Activated gamma-delta T cell (primary cell): ENCODE measurements around the gene CNNM3.

ENCODE experiments used
- DNase-seq: peaks from one replicate; lab custom pipeline; 2025; lab: John Stamatoyannopoulos, UW

The CNNM3 gene

DNA sequence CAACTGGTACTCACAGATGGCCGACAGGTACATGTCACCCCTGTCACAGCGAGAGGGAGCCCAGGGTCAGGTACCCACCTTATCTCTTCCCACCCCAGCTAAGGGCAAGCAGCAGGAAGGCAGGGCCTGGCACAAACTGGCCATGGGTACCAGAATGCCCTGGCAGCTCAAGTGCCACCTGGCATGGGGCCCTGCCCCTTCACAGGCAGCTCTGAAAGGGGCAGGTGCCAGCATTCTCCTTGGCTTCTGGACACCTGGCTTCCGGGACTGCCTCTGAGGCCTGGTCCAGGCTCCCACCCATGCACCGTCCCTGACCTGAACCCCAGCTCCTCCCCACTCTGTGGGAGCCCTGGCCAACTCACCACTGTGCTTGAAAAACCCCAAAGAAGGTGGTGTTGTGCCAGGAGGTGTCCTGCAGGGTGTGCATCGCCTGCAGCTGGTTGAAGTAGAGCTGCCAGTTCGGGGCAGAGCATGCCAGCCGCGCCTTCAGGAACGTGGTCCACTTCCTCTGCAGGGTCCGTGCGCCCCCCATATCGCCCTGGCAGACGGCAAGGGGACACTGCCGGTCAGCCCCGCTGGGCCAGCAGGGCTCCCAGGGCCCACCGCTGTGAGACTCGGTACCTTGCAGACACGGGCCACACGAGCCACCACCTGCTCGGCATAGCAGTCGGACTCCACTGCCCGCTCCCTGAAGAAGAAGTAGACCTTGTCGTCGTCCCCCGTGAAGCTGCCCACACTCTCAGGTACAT lies 48.4 kb downstream of the CNNM3 start:
- DNase-seq, result no peak

GRCh38 chr2:96865654-96866053 lies 49.6 kb downstream of the CNNM3 start:
- no peak for DNase-seq

DNA sequence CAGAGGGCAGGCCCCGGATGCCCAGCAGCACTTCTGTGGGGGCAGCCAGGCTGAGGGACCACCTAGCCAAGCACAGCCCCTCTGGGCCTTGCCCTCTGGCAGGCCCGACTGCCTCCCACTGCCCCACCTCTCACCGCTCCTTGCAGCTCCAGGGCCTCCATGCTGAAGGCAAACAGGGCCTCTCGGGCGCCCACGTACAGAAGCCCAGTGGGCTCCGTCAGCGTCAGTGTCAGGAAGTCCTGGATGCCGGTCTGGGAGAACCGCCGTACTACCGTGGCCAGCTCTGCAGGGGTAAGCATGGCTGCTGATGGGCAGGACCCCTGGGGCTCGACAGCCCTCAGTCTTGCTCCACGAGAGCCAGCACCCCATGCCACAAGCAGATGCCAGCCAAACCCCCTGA lies 50.1 kb downstream of the CNNM3 start:
- DNase-seq, result no peak

DNA sequence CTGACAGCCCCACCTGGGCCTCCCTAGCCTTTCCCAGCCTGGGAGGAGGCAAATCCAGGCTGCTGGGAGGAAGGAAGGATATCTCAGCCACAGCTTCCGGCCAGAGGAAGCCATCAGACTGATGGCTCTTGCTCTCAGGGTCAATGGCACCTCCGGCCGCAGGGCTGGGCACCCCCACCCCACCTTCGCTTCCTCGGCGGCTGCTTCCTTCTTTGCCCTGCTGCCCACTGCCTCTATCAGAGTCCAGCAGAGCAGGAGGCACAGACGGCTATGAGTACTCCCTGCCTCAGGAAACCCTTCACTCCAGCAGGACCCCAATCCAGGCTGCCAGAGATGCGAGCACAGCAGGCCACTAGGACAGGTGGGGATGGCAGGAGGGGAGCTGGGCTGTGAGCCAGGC lies 50.5 kb downstream of the CNNM3 start:
- DNase-seq, result no peak

DNA sequence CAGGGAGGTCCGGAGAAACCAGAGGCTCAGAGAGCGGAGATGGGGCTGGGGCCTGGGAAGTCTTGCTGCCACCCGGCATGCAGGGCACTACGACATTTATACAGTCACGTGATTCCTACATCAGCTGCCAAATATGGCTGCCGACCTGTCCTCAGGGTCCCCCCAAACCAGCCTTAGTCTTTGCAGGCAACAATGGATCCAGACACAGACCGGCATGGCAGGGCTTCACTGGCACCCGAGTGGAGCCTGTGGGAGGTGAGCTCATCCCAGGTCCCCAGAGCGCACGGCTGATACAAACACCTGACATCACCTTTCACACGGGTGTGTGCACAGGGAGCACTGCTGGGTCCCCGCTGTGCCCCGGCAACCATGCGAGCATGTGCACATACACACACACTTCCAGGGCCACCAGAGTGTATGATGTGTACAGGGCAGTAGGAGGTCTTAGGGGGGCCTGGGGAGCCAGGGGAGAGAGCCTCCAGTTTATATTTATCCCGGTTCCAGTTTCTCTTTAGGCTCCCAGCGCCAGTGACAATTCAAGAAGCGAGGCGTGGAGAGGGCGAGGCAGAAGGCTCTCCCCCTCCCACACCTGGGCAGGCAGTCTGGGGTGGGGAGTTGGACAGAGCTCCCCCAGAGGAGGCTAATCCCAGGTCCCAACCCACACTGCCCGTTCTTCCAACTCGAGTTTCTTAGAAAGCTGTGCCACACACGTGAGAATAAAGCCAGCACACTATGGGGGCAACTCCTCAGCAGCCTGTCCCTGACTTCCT lies 51.1 kb downstream of the CNNM3 start:
- DNase-seq, result no peak

- DNase-seq, result peak; percentile 26
These were observed 51.9 kb downstream of the CNNM3 start for GRCh38 chr2:96867756-96868554.

DNA sequence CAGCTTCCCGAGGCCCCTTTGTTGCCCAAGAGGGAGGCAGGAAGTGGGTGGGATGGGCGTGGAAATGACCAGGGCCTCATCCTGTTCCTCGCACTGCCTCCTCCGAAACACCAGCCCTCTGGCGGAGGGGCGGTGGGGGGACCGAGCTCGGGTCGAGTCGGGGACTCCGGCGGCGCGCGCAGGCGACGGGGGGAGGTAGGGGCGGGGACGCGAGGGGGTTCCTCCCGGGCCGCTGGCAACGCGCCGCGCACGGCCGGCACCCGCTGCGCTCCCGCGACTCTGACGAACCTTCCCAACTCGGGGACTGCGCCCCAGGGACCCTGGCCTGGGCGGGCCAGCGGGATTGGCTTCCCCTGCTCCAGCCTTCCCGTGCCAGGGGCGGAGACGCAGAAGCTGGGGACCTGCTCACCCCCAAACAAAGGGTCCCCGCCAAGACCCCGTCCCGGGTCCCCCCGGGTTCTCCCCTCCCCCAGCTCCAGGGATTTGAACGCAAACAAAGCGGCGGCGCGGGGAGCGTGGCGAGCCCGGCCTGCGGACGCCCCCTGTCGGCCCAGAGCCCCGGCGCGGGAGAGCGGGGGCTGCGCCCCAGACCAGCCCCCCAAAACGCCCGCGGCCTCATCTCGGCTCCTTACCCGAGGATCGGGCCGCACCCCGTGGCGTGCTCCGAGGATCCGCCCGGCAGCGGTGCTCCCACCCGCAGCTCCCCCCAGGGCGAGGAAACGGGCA lies 52.6 kb downstream of the CNNM3 start:
- peak; percentile 58 for DNase-seq

GRCh38 chr2:96869281-96869821 lies 53.3 kb downstream of the CNNM3 start:
- DNase-seq, result peak; percentile 24

GRCh38 chr2:96869822-96870625 lies 54.0 kb downstream of the CNNM3 start, which contains the start of gene SEMA4C:
TSS of gene SEMA4C (minus strand) at chr2:96870080. CDS start at chr2:96867886, 2,194 bp downstream.
- peak; percentile 59 for DNase-seq

GRCh38 chr2:96870626-96871255 lies 54.7 kb downstream of the CNNM3 start:
- DNase-seq, result peak; percentile 46

DNA sequence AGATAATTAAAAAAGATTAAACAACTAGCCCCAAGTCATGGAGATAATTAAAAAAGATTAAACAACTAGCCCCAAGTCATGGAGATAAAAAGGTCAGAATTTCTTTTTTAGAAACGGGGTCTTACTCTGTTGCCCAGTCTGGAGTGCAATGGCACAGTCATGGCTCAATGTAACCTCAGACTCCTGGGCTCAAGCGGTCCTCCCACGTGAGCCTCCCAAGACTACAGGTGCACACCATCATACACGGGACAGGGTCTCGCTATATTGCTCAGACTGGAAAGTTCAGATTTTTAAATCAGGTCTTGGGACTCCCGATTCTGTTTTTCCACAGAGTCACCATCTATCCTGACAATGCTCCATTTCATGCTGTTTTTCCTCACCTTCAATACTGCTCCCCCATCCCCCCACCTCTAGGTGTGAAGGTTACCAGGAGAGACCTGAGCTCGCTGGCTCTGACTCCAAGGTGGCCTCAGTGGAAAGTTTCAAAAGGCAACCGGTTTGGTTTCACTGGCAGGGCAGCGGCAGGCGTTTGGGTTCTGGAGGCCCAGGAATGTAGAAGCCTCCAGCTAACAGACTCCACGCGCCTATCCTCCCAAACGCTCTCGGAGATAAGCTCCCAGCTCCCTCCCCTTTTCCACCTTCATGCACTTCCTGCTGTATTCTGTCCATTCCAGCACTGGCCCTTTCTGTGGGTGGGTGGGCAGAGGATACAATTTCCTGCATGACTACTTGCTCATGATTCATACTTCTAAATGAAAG lies 56.7 kb downstream of the CNNM3 start:
- no peak for DNase-seq

- DNase-seq, result no peak
These were observed 57.6 kb downstream of the CNNM3 start for GRCh38 chr2:96873651-96874096.

- no peak for DNase-seq
These were observed 58.2 kb downstream of the CNNM3 start for GRCh38 chr2:96874198-96874831.

DNA sequence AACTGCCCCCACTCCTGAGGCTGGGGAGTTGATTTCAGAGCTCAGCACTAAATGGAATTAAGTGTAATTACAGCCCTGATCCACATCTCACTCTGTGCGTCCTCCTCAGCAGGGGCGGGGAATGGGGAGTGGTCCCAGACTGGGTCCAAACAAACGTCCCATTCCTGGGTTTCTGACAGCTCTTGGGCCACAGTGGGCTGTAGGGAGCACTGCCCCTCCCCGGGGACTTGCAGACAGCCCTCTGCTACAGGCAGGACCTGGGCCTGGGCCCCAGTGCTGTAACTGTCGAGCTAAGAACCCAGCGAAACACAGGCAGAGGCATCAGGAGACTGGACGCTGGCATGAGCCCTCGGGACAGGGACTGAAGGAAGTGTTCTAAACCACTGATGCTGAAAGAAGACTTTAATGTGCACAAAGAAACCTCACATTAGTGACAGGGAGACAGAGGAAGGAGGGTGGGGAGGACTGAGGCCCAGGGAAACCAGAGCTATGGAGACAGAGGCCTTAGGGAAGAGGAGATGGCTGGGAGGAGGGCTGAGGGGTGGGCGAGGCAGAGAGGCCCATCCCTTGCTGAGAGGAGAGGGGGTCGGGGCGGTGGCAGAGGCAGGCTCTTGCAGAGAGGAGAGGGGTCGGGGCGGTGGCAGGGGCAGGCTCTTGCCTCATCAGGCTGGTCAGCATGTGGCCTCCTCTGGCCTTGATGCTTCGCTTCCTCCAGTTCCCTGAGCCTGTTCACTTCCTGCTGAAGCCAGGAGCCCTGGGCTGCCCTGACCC lies 59.6 kb downstream of the CNNM3 start:
- DNase-seq, result no peak

- no peak for DNase-seq
These were observed 60.4 kb downstream of the CNNM3 start for GRCh38 chr2:96876269-96877041.

DNA sequence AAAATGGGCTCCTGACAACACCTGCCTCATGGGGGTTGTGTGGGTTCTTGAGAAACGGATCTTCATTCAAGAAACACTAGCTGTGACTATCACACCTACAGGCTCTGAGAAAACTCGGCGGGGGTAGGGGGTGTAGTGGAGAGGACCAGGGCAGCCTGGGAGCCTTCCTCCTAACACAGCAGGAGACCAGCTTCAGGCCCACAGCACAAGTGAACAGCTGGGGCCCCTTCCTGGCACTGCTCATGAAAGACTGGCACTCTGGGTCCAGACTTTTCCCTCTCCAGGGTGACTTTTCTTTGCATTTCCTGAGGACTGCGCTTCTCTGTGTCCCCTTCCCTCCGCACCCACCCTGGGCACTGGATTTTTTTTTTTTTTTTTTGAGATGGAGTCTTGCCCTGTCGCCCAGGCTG lies 61.0 kb downstream of the CNNM3 start:
- DNase-seq, result no peak

GRCh38 chr2:96877631-96878092 lies 61.6 kb downstream of the CNNM3 start:
- no peak for DNase-seq
